H7 (cell line): ENCODE data around the gene STX10. TPM values are rescaled to one million over a fixed set of nuclear protein-coding genes. Genes with fewer than 3 reads are reported as not detected.
A peak's percentile ranks its signal among the peaks of the same experiment; 100 is the strongest.
"Not testable (repeated sequence)": the region's sequence is repeated elsewhere in the genome, so short reads cannot be mapped to it uniquely, and the experiment has no call there.

Source experiments
- DNase-seq: peaks from one replicate; pipeline ENCODE4 v3.0.0; 2012
- H3K27me3 ChIP-seq: 2 replicates; pipeline ENCODE4 v1.6.0; 2011; ENCODE audit warnings: mild to moderate bottlenecking, low read length; ENCODE audit not compliant: control insufficient read depth, insufficient read depth
- H3K36me3 ChIP-seq: replicated peaks from 2 replicates; pipeline ENCODE4 v1.5.1; 2011; ENCODE audit warnings: low read length; ENCODE audit not compliant: control insufficient read depth, insufficient read depth
- H3K4me3 ChIP-seq: 2 replicates; pipeline ENCODE4 v1.5.1; 2011; ENCODE audit warnings: low read depth, mild to moderate bottlenecking, control low read depth, low read length, moderate library complexity; ENCODE audit not compliant: insufficient read depth
- total RNA-seq: library from RNA; depleted of rRNA; stranded (reverse); fragments of >200 nt; shearing (Covaris generic); gene quantifications from 2 replicates; pipeline ENCODE4 v1.2.3, GENCODE V29; 2014; rRNA removed

The STX10 gene
- 60.1 and 60.7 TPM in 2 replicates for total RNA-seq

GRCh38 chr19:13150187-13150930, at the start of gene STX10, which contains the start of gene IER2:
STX10 (minus strand) TSS chr19:13150375; CDS start chr19:13150173, 202 bp downstream.
IER2 (plus strand) TSS chr19:13150411; CDS start chr19:13153187, 2,776 bp downstream.
- peak; percentile 96 for DNase-seq
- H3K4me3 ChIP-seq = peak within 1 kb of the TSS; percentile 94
- H3K27me3 ChIP-seq = no peaks in the 10 kb centered on the region
- H3K36me3 ChIP-seq = peaks cover 3% of the 10 kb centered on the region

- Histone ChIP-seq H3K4me3 (no peak overlapping the region), H3K27me3 (no peaks in the 10 kb centered on the region), H3K36me3 (no peaks in the 10 kb centered on the region)
- no peak for DNase-seq
These were observed 48.5 kb upstream of the STX10 start for GRCh38 chr19:13198634-13199033.

- peak; percentile 90 for DNase-seq
- no peaks in the 10 kb centered on the region for H3K36me3 ChIP-seq
These were observed 45.5 kb upstream of the STX10 start for GRCh38 chr19:13195678-13196077.

GRCh38 chr19:13190781-13191540, 40.8 kb upstream of the STX10 start:
- Histone ChIP-seq H3K36me3 (no peaks in the 10 kb centered on the region), H3K4me3 (no peak overlapping the region), H3K27me3 (no peaks in the 10 kb centered on the region)
- DNase-seq = no peak

More at GRCh38 chr19:13195678-13196077, 45.5 kb upstream of the STX10 start:
- H3K27me3 ChIP-seq = no peaks in the 10 kb centered on the region
- no peak overlapping the region for H3K4me3 ChIP-seq

- no peak for DNase-seq
- Histone ChIP-seq H3K4me3 (no peak overlapping the region), H3K36me3 (no peaks in the 10 kb centered on the region), H3K27me3 (no peaks in the 10 kb centered on the region)
These were observed 39.4 kb upstream of the STX10 start for GRCh38 chr19:13189600-13189999.

GRCh38 chr19:13187419-13187818, 37.2 kb upstream of the STX10 start:
- Histone ChIP-seq H3K36me3 (no peaks in the 10 kb centered on the region), H3K27me3 (no peaks in the 10 kb centered on the region), H3K4me3 (no peak overlapping the region)
- no peak for DNase-seq

GRCh38 chr19:13186688-13187087, 36.5 kb upstream of the STX10 start:
- not testable (repeated sequence) for H3K4me3 ChIP-seq, DNase-seq, H3K27me3 ChIP-seq, H3K36me3 ChIP-seq

GRCh38 chr19:13185763-13186657, 35.8 kb upstream of the STX10 start:
- H3K27me3 ChIP-seq, DNase-seq, H3K4me3 ChIP-seq, H3K36me3 ChIP-seq: not testable (repeated sequence)

GRCh38 chr19:13184926-13185325, 34.8 kb upstream of the STX10 start:
- H3K27me3 ChIP-seq, DNase-seq, H3K36me3 ChIP-seq, H3K4me3 ChIP-seq: not testable (repeated sequence)

GRCh38 chr19:13181747-13182388, 31.7 kb upstream of the STX10 start:
- no peak for DNase-seq
- Histone ChIP-seq H3K27me3 (no peaks in the 10 kb centered on the region), H3K36me3 (no peaks in the 10 kb centered on the region), H3K4me3 (no peak overlapping the region)

- H3K36me3 ChIP-seq, H3K4me3 ChIP-seq, H3K27me3 ChIP-seq, DNase-seq: not testable (repeated sequence)
These were observed 28.1 kb upstream of the STX10 start for GRCh38 chr19:13178291-13178690.

- H3K27me3 ChIP-seq, H3K4me3 ChIP-seq, DNase-seq, H3K36me3 ChIP-seq: not testable (repeated sequence)
These were observed 27.4 kb upstream of the STX10 start for GRCh38 chr19:13177584-13177983.

GRCh38 chr19:13176345-13176744, 26.2 kb upstream of the STX10 start:
- DNase-seq = no peak

More at GRCh38 chr19:13176345-13176744, 26.2 kb upstream of the STX10 start:
- Histone ChIP-seq H3K27me3 (no peaks in the 10 kb centered on the region), H3K36me3 (peaks cover 1% of the 10 kb centered on the region), H3K4me3 (no peak overlapping the region)
